ENCODE results near the gene KLHL4. TPM values are rescaled to one million over a fixed set of nuclear protein-coding genes. Genes with fewer than 3 reads are reported as not detected.

The KLHL4 gene
- total and polyA plus RNA-seq, 2 of the 8 experiments (the other 6 are each of a cell fraction or from before 2014, with no cell fraction given), result 8.8 to 16.0 TPM

GRCh38 chrX:87525771-87526229, 8.2 kb downstream of the KLHL4 start:
- TF ChIP-seq HDAC6 (IDR thresholded peaks at IDR 0.05; ENCODE audit: low read depth, low read length), result no peak
- no peak for TF ChIP-seq POU5F1 (IDR thresholded peaks at IDR 0.05; ENCODE audit: low read depth, low read length)
- no peak for TF ChIP-seq USF2 (IDR thresholded peaks at IDR 0.05; ENCODE audit: low read length)
- no peak for TF ChIP-seq E2F6 (IDR thresholded peaks at IDR 0.05)
- TF ChIP-seq KDM5A (IDR thresholded peaks at IDR 0.05; ENCODE audit: low read length), result no peak
- no peak for TF ChIP-seq CHD1 (IDR thresholded peaks at IDR 0.05; ENCODE audit: low read depth, low read length)
- TF ChIP-seq BRCA1 (IDR thresholded peaks at IDR 0.05; ENCODE audit: low read depth, low read length), result no peak
- TF ChIP-seq ASH2L (IDR thresholded peaks at IDR 0.05; ENCODE audit: low read length), result no peak
- TF ChIP-seq SIX5 (IDR thresholded peaks at IDR 0.05; ENCODE audit: low read depth, low read length), result no peak
- TF ChIP-seq RAD21 (IDR thresholded peaks at IDR 0.05 in 1 of 2, conservative IDR thresholded peaks at IDR 0.05 in 1 of 2; ENCODE audit: low read depth in 2 of 2, low read length in 2 of 2), result no peak
- TF ChIP-seq RBBP5 (IDR thresholded peaks at IDR 0.05; ENCODE audit: borderline replicate concordance, low read depth, low read length), result no peak
- 93% methylated on average over 2 of the region's 2 CpGs; no CpG with 5 or more reads in 1 of the 2 experiments for WGBS, 2 experiments (ENCODE audit: extremely low coverage in 1 of 2, insufficient coverage in 1 of 2, insufficient read length in 1 of 2, insufficient replicate concordance in 2 of 2, low coverage in 1 of 2, low lambda C conversion rate in 2 of 2, missing lambda C conversion rate in 1 of 2)
- DNase-seq (ENCODE audit: low read depth in 1 of 2, low spot score in 2 of 2) (no peak), FAIRE-seq (no peak)
- Histone ChIP-seq H3K23me2 (ENCODE audit: low read depth, low read length) (no peaks in the 10 kb centered on the region), H3K4me1 (replicated peaks in 1 of 4; ENCODE audit: control insufficient read depth in 3 of 4, insufficient read depth in 4 of 4, low read length in 3 of 4) (no peaks in the 10 kb centered on the region), H4K8ac (ENCODE audit: extremely low read depth, insufficient read depth, low read length) (no peak overlapping the region), H3K4me2 (ENCODE audit: insufficient read depth in 1 of 2, low read depth in 2 of 2, low read length in 2 of 2) (no peak overlapping the region), H3K36me3 (ENCODE audit: control insufficient read depth in 2 of 4, insufficient read depth in 4 of 4, low read length in 3 of 4) (no peaks in the 10 kb centered on the region), H4K91ac (replicated peaks; ENCODE audit: insufficient read length, low read length) (no peak overlapping the region), H3K14ac (ENCODE audit: insufficient read length) (no peak overlapping the region), H3K79me1 (ENCODE audit: low read depth, low read length) (no peaks in the 10 kb centered on the region), H4K20me1 (replicated peaks in 1 of 2; ENCODE audit: control insufficient read depth in 1 of 2, insufficient read depth in 2 of 2, low read length in 2 of 2) (no peaks in the 10 kb centered on the region), H2BK12ac (ENCODE audit: low read depth, low read length) (no peak overlapping the region), H3K79me2 (ENCODE audit: control insufficient read depth in 1 of 2, insufficient read depth in 2 of 2, low read length in 2 of 2) (peaks cover 0 to 20% of the 10 kb centered on the region in 2 experiments; a peak in 2 of 4 replicates), H2AFZ (ENCODE audit: low read length) (no peak overlapping the region), H3K4me3 (ENCODE audit: extremely low read depth in 1 of 4, insufficient read depth in 2 of 4, low read depth in 3 of 4, low read length in 4 of 4) (no peak overlapping the region), H2BK120ac (replicated peaks; ENCODE audit: low read depth, low read length) (no peak overlapping the region), H3K27me3 (replicated peaks in 1 of 4; ENCODE audit: control insufficient read depth in 3 of 4, extremely low read depth in 1 of 4, insufficient read depth in 3 of 4, low read length in 3 of 4) (no peaks in the 10 kb centered on the region), H3K18ac (ENCODE audit: extremely low read depth, low read length) (no peak overlapping the region), H3K9ac (replicated peaks in 1 of 4; ENCODE audit: extremely low read depth in 1 of 4, low read depth in 3 of 4, low read length in 3 of 4) (no peak overlapping the region), H3K9me3 (ENCODE audit: insufficient read depth in 2 of 2, low read depth in 1 of 2, low read length in 1 of 2) (no peaks in the 10 kb centered on the region), H3K4ac (replicated peaks; ENCODE audit: insufficient read length, low read depth, low read length) (no peak overlapping the region), H3K56ac (replicated peaks; ENCODE audit: insufficient read length, low read depth, low read length) (no peak overlapping the region), H3K27ac (ENCODE audit: low read depth, low read length) (no peak overlapping the region), H3K23ac (ENCODE audit: insufficient read length) (no peak overlapping the region), H2BK5ac (ENCODE audit: low read depth, low read length) (no peak overlapping the region), H2BK15ac (ENCODE audit: low read length) (no peak overlapping the region), H2AK5ac (ENCODE audit: low read depth, low read length) (no peak overlapping the region), H2BK20ac (ENCODE audit: low read length) (no peak overlapping the region), H4K5ac (ENCODE audit: insufficient read length, low read depth, low read length) (no peak overlapping the region)
- POLR2A ChIA-PET (ENCODE audit: partially characterized antibody), result no interaction called here
- CTCF ChIA-PET (ENCODE audit: partially characterized antibody), result no interaction called here
